T-helper 2 cell treated with Interferon-gamma antibody and Interleukin-4, amounts not matched to agents 5 μg/mL and 100 μg/mL, for 36 hours (primary cell): ENCODE results near the gene NT5DC3.

Experiments used
- DNase-seq: peaks from one replicate; pipeline ENCODE4 v3.0.0; 2021; ENCODE audit warnings: low spot score
- H3K27ac Mint-ChIP-seq: one replicate; pipeline ENCODE4 v1.8.0; 2021; ENCODE audit warnings: mild to moderate bottlenecking, mixed read lengths
- H3K27me3 Mint-ChIP-seq: one replicate; pipeline ENCODE4 v1.8.0; 2021; ENCODE audit warnings: low read depth, mixed read lengths
- H3K36me3 Mint-ChIP-seq: one replicate; pipeline ENCODE4 v1.8.0; 2021; ENCODE audit warnings: low read depth, mixed read lengths
- H3K4me1 Mint-ChIP-seq: one replicate; pipeline ENCODE4 v1.8.0; 2021; ENCODE audit warnings: low read depth, mixed read lengths
- H3K4me3 Mint-ChIP-seq: one replicate; pipeline ENCODE4 v1.8.0; 2022; ENCODE audit warnings: mild to moderate bottlenecking, moderate library complexity, mixed read lengths
- H3K9me3 Mint-ChIP-seq: one replicate; pipeline ENCODE4 v1.8.0; 2021; ENCODE audit warnings: mixed read lengths

NT5DC3 gene

DNA sequence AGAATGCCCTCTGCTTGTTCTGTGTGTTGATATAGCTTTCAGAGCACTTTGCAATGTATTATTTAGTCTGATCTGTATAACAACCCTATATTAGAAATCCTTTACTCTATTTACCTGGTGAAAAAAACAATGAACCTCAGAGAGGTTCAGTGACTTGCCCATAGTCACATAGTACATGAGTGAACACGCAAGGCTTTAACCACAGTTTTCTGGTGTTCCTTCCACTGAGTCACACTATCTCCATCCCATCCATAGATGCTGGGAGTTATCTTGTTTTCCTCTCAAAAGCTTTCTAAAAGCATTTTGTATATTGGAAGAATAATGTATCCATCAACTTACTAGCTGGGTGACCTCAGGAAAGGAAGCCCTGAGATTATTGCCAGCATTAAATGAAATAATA, 104.5 kb downstream of the NT5DC3 start:
- Mint-ChIP-seq H3K9me3 (peaks cover 2% of the 10 kb centered on the region), H3K36me3 (no peaks in the 10 kb centered on the region), H3K4me1 (no peaks in the 10 kb centered on the region), H3K27ac (no peak overlapping the region), H3K27me3 (peaks cover 4% of the 10 kb centered on the region), H3K4me3 (no peak overlapping the region)
- DNase-seq, result no peak

DNA sequence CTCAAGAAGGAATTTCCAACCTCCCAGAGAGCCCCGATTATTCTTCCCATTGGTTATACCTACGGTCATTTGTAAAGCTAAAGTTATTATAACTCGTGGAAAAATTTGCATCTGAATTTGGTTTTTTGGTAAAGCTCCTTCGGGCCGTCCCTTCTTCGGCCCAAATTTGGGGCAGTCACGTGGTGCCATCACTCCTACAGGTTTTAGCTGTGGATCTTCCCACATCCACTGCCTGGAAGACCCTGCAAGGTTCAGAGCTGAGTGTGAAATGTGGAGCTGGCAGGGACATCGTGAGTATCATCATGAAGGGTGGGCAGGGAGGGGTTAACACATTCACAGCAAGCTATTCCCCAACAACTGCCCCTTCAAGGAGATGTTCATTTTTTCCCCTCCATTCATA, 105.7 kb downstream of the NT5DC3 start:
- peaks cover 5% of the 10 kb centered on the region for H3K9me3 Mint-ChIP-seq
- H3K4me3 Mint-ChIP-seq, result no peak overlapping the region
- H3K27me3 Mint-ChIP-seq, result peaks cover 4% of the 10 kb centered on the region
- no peaks in the 10 kb centered on the region for H3K36me3 Mint-ChIP-seq
- no peak overlapping the region for H3K27ac Mint-ChIP-seq
- no peaks in the 10 kb centered on the region for H3K4me1 Mint-ChIP-seq
- no peak for DNase-seq

DNA sequence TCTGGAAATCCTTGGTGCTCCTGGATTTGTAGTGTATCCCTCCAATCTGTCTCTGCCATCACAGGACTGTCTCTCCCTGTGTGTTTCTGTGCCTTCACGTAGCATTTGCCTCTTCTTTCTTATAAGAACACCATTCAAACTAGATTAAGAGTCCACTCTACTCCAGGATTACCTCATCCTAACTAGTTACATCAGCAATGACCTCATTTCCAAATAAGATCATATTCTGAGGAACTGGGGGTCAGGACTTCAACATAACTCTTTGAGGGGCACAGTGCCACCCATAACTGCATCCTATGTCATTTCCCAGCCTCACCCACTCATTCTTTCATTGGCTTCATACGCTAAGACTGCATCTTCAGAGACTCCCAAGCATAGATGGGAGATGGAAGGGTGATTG, 106.2 kb downstream of the NT5DC3 start:
- H3K27me3 Mint-ChIP-seq, result peaks cover 4% of the 10 kb centered on the region

DNA sequence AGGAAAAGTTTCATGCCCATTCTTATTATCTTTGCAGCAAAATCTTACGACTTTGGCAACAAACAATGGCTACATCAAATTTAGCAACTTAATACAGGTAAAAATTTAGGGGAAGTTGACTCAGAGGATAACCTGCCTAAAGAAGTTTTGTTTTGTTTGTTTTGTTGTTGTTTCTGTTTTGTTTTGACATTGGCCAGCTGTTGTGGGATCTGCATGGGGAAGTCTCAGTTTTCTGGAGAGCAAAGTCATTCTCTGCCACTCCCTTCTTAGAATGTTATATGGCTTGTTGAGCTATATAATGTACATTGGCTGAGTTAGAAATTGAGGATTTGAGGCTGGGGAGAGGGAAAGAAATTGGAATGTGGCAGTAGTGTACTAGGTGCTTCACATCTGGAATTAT, 109.5 kb downstream of the NT5DC3 start:
- Mint-ChIP-seq H3K4me1 (no peaks in the 10 kb centered on the region), H3K27ac (no peak overlapping the region), H3K36me3 (no peaks in the 10 kb centered on the region), H3K27me3 (no peaks in the 10 kb centered on the region), H3K9me3 (peaks cover 5% of the 10 kb centered on the region), H3K4me3 (no peak overlapping the region)
- no peak for DNase-seq

More for the DNA sequence above, 106.2 kb downstream of the NT5DC3 start:
- H3K27ac Mint-ChIP-seq, result no peak overlapping the region
- no peaks in the 10 kb centered on the region for H3K4me1 Mint-ChIP-seq
- no peak for DNase-seq
- peaks cover 5% of the 10 kb centered on the region for H3K9me3 Mint-ChIP-seq
- no peaks in the 10 kb centered on the region for H3K36me3 Mint-ChIP-seq
- H3K4me3 Mint-ChIP-seq, result no peak overlapping the region

DNA sequence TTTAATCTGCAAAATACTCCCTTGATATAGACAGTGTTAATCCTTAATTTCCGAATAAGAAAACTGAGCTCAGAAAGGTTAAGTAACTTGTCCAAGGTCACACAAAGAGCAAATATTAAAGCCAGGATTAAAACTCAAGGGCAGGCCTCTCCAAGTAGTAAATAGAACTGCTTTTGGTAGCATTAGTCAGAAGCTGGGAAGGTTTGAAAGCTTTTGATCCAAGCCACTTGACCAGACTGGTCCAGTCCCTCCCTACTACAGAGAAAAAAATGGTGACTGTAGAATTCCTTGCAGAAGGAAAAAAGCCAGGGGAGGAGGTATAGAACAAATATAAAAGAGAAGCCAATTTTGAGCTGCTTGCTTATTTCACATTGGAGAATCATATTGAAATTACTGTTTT, 111.5 kb downstream of the NT5DC3 start:
- peaks cover 5% of the 10 kb centered on the region for H3K9me3 Mint-ChIP-seq
- no peak for DNase-seq
- no peaks in the 10 kb centered on the region for H3K27me3 Mint-ChIP-seq
- H3K4me3 Mint-ChIP-seq, result no peak overlapping the region
- no peak overlapping the region for H3K27ac Mint-ChIP-seq
- no peaks in the 10 kb centered on the region for H3K4me1 Mint-ChIP-seq
- no peaks in the 10 kb centered on the region for H3K36me3 Mint-ChIP-seq

DNA sequence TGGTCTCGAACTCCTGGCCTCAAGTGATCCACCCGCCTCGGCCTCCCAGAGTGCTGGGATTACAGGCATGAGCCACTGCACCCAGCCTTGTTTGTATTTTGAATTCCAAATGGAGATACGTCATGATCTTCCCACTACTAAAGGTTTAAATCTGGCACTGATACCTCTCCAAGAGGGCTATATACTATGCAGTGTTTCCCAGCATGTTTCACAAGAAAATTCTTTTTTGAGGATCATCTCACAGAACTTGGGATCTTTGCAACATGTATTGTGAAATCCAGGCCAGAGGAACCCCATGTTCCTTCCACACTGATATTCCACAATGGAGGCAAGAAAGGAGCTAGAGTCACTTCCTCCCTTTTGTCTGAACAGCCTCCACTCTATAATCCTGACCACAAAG, 112.7 kb downstream of the NT5DC3 start:
- H3K4me3 Mint-ChIP-seq, result no peak overlapping the region
- peaks cover 5% of the 10 kb centered on the region for H3K9me3 Mint-ChIP-seq
- DNase-seq, result no peak
- no peak overlapping the region for H3K27ac Mint-ChIP-seq
- no peaks in the 10 kb centered on the region for H3K27me3 Mint-ChIP-seq
- no peaks in the 10 kb centered on the region for H3K4me1 Mint-ChIP-seq
- H3K36me3 Mint-ChIP-seq, result no peaks in the 10 kb centered on the region

DNA sequence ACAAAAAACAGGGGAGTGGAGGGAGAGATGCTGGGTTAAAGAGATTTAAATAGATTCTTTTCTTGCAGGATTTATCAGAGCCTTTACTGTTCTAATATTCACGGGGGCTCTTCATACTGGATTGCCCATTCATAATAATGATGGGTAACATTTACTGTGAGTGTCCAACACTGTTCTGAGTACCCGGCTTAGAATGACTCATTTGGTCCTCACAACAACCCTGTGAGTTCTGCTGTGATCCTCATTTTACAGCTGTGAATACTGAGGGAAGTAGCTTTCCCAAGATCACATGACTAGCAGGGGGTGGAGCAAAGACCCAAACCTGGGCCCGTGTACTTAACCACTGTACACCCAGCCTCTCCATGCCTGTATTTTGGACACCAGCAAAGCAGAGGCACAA, 113.4 kb downstream of the NT5DC3 start:
- no peaks in the 10 kb centered on the region for H3K4me1 Mint-ChIP-seq
- no peak overlapping the region for H3K27ac Mint-ChIP-seq
- no peaks in the 10 kb centered on the region for H3K36me3 Mint-ChIP-seq
- H3K27me3 Mint-ChIP-seq, result no peaks in the 10 kb centered on the region
- peaks cover 5% of the 10 kb centered on the region for H3K9me3 Mint-ChIP-seq
- DNase-seq, result no peak
- no peak overlapping the region for H3K4me3 Mint-ChIP-seq

DNA sequence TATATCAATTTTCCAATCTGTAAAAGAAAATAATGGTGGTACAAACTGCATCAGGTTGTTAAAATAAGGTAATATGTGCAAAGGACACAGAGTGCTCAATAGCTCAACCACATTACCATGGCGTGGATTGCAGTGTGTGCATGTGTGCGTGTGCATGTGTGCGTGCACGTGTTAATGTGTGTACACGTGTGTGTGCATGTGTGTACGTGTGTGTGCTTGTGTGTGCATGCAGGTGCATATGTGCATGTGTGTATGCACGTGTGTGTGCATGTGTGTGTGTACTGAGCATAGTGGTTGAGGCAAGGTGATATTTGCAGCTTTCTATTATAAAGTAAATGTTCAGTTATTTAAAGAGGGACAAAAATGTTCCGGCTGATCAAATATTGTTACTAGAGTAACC, 115.6 kb downstream of the NT5DC3 start:
- Mint-ChIP-seq H3K27me3 (no peaks in the 10 kb centered on the region), H3K9me3 (no peaks in the 10 kb centered on the region), H3K36me3 (no peaks in the 10 kb centered on the region), H3K4me3 (no peak overlapping the region), H3K4me1 (no peaks in the 10 kb centered on the region), H3K27ac (no peak overlapping the region)
- no peak for DNase-seq
